GM12891 (cell line): ENCODE data around the gene SPCS2.
"Not testable (repeated sequence)": the region's sequence is repeated elsewhere in the genome, so short reads cannot be mapped to it uniquely, and the experiment has no call there.

Experiments used
- DNase-seq: peaks from one replicate; pipeline ENCODE4 v3.0.0; 2011; ENCODE audit warnings: low spot score; ENCODE audit not compliant: insufficient read length
- FAIRE-seq: peaks from 2 replicates; lab custom pipeline; 2011; peaks lifted over from hg19 to GRCh38; lab: Jason Lieb, UNC
- PAX5 ChIP-seq: IDR thresholded peaks from 2 replicates; pipeline ENCODE4 v1.6.1; 2011; ENCODE audit warnings: low read length, moderate library complexity, mild to moderate bottlenecking; ENCODE audit not compliant: insufficient read depth, severe bottlenecking
- POLR2A ChIP-seq: IDR thresholded peaks from 2 replicates; pipeline ENCODE4 v1.6.1; 2011; ENCODE audit warnings: low read depth, low read length, control low read depth
- POLR2AphosphoS5 ChIP-seq: IDR thresholded peaks from 2 replicates; pipeline ENCODE4 v1.6.1; 2011; ENCODE audit warnings: low read depth, low read length, control low read depth
- POU2F2 ChIP-seq: IDR thresholded peaks from 2 replicates; pipeline ENCODE4 v1.6.1; 2011; ENCODE audit warnings: low read depth, mild to moderate bottlenecking, control low read depth, low read length, moderate library complexity
- SPI1 ChIP-seq: IDR thresholded peaks from 2 replicates; pipeline ENCODE4 v1.6.1; 2011; ENCODE audit warnings: low read depth, low read length, control low read depth
- TAF1 ChIP-seq: IDR thresholded peaks from 2 replicates; pipeline ENCODE4 v1.6.1; 2011; ENCODE audit warnings: low read depth, low read length, control low read depth

The SPCS2 gene

DNA sequence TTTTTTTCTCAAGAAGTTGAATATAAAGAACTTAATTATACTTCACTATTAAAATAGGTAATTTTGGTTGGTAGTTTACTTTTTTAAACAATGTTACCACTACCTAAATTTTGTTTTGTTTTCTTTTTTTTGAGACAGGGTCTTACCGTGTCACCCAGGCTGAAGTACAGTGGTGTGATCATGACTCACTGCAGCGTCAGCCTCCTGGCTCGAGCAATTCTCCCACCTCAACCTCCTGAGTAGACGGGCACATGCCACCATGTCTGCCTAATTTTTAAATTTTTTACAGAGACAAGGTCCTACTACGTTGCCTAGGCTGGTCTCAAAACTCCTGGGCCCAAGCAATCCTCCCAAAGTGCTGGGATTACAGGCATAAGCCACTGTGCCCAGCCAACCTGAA lies 17.6 kb downstream of the SPCS2 start:
- no peak for FAIRE-seq
- TF ChIP-seq PAX5 (no peak), POLR2AphosphoS5 (no peak), TAF1 (no peak), POU2F2 (no peak)
- no peak for DNase-seq

GRCh38 chr11:74970852-74971395 lies 21.9 kb downstream of the SPCS2 start:
- DNase-seq, result no peak
- TF ChIP-seq PAX5 (no peak), SPI1 (peak; percentile 31; the same call in 1 of the 2 replicates), POLR2A (no peak)

DNA sequence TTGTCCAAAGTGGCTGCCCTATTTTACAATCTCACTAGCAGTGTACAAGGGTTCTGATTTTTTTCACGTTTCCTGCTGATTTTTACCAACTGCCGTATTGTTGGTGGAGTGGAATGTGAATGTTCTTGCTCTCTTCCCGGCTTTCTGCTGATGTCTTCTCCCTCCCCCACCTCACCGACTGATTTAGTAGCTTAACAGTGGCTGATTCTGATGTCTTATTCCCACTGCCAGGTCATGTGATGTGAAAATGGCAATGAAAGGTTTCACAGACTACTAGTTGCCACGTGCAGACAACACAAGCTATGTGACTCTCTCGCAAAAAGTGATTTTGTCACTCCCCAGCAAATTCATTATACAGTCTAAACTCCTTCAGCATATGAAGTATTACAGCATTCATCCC lies 22.4 kb downstream of the SPCS2 start:
- no peak for DNase-seq
- FAIRE-seq, result no peak
- TF ChIP-seq POU2F2 (no peak), TAF1 (no peak), POLR2AphosphoS5 (no peak)

More at GRCh38 chr11:74970852-74971395, 21.9 kb downstream of the SPCS2 start:
- no peak for FAIRE-seq

- no peak for TF ChIP-seq POLR2A
- no peak for TF ChIP-seq POLR2AphosphoS5
- TF ChIP-seq SPI1, result no peak
- no peak for TF ChIP-seq TAF1
- TF ChIP-seq POU2F2, result no peak
- no peak for TF ChIP-seq PAX5
- DNase-seq (no peak), FAIRE-seq (no peak)
Measured at GRCh38 chr11:74978041-74978440, 29.0 kb downstream of the SPCS2 start.

DNA sequence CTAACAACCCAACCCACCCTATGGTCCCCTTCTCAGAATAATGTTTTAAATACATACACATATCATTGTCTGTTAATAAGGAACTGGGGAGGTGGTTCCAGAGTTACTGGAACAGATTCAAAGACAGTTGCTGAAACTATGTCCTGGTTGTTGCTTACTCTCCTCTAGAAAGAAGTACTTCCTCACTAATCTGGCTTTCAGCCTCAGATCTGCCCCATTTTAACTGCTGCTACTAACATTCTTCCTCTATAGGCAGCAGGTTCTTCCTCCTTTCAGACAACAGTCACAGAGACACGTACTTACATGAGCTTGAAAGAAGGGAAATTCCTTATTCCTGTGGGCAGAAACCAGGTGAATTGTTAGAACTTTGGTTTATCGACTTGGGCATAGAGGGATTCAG lies 31.6 kb downstream of the SPCS2 start:
- FAIRE-seq, result no peak
- no peak for DNase-seq
- no peak for TF ChIP-seq PAX5
- TF ChIP-seq TAF1, result no peak
- TF ChIP-seq POLR2AphosphoS5, result no peak

- DNase-seq (no peak), FAIRE-seq (no peak)
- TF ChIP-seq POLR2A, result no peak
- no peak for TF ChIP-seq POLR2AphosphoS5
- TF ChIP-seq POU2F2, result no peak
- no peak for TF ChIP-seq PAX5
- no peak for TF ChIP-seq SPI1
- no peak for TF ChIP-seq TAF1
Measured at GRCh38 chr11:74981888-74982287, 32.8 kb downstream of the SPCS2 start.

GRCh38 chr11:74984070-74984469 lies 35.0 kb downstream of the SPCS2 start:
- TF ChIP-seq POLR2A, result no peak
- no peak for TF ChIP-seq PAX5
- TF ChIP-seq SPI1, result no peak
- TF ChIP-seq POU2F2, result no peak
- TF ChIP-seq TAF1, result no peak
- no peak for TF ChIP-seq POLR2AphosphoS5
- no peak for DNase-seq
- FAIRE-seq, result no peak

DNA sequence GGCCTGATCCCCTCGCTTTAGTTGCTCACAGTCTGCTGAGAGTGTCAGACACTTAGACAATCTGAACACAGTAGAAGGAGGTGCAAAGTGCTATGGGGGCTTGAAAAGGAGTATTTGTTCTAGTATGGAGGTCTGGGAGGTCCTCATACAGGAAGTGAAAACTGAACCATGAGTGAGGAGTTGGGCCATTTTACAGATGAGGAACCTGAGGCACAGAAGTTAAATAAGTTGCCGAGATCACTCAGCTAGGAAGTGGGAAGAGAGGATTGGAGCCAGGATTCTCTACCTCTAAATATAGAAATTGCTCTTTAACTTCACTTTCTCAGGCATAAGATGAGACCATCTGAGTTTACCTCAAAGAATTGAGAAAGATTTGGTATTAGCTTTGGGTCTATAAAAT lies 35.7 kb downstream of the SPCS2 start:
- TF ChIP-seq TAF1, result no peak

GRCh38 chr11:74988541-74989259 lies 39.6 kb downstream of the SPCS2 start, which contains the start of gene NEU3:
Gene NEU3, plus strand, starts transcription at chr11:74988933. Its CDS starts 128 bp downstream, at chr11:74989061.
- DNase-seq, result peak; percentile 77
- peak; percentile 99 for FAIRE-seq
- TF ChIP-seq POLR2A (peak; percentile 81), POU2F2 (no peak), POLR2AphosphoS5 (peak; percentile 88), SPI1 (no peak), TAF1 (peak; percentile 44; the same call in 1 of the 2 replicates), PAX5 (no peak)

More for the DNA sequence above, 35.7 kb downstream of the SPCS2 start:
- FAIRE-seq, result no peak
- DNase-seq, result no peak

- DNase-seq, result no peak
- no peak for FAIRE-seq
- TF ChIP-seq TAF1 (no peak), SPI1 (peak; percentile 36; the same call in 1 of the 2 replicates), POLR2A (no peak), POU2F2 (no peak), PAX5 (no peak), POLR2AphosphoS5 (no peak)
Measured at GRCh38 chr11:74989260-74989638, 40.2 kb downstream of the SPCS2 start.

- not testable (repeated sequence) for DNase-seq, FAIRE-seq
Measured at GRCh38 chr11:74990150-74990549, 41.1 kb downstream of the SPCS2 start.
